HG03025 (cell line): ENCODE results near the gene PHF3.

Source experiments
- ATAC-seq: cut with Tn5 transposase; IDR thresholded peaks from one replicate; pipeline ENCODE4 v1.9.1; 2021; ENCODE audit warnings: mild to moderate bottlenecking, moderate library complexity; ENCODE audit not compliant: unreplicated experiment, low FRiP score

Gene PHF3

GRCh38 chr6:63760199-63760598 lies 124.6 kb downstream of the PHF3 start:
- no peak for ATAC-seq

GRCh38 chr6:63764318-63764916 lies 128.8 kb downstream of the PHF3 start:
- ATAC-seq = no peak
